Measurements from ENCODE around the gene STRIP1.

DNA sequence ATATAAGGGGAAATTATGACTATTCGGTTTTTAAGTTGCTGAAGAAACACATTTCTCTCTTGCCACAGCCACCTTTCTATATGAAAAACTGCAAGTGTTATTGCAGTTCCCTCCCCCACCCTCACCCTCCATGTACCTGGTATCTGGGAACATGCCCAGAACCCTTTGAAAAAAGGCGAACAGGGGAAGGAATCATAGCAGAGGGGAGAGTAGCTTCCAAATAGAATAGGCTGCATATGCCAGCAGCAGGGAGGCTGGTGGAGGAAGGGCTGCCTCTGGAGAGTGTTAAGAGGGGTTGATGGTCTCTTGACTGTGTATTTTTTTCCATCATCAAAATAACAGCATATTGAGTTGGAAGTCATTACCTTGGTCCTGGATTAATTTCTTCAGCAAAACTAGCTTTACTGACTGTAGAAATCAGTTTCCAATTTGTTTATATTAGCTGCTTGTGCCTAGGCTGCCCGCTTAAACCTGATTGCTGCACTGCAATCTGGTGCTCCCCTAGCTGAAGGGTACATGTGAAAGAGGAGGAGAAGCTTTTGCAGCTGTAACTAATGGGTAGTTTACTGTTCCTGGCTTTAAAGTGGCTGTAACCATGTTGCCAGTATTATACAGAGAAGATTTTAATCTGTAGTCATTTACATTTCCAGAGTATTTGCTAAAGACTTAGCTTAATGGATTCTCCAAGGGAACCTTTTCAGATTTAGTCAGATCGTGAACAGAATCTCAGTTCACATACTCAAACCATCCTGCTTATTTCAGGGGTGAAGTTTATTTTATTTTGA, 27.2 kb upstream of the STRIP1 start:
- TF ChIP-seq GLIS3 (CRISPR knock-in tag; IDR thresholded peaks at IDR 0.05) (no peak), ZC3H10 (CRISPR knock-in tag; IDR thresholded peaks at IDR 0.05) (no peak), ZFP30 (CRISPR knock-in tag; IDR thresholded peaks at IDR 0.05) (no peak), SNAI2 (CRISPR knock-in tag; IDR thresholded peaks at IDR 0.05) (no peak), ZNF565 (CRISPR knock-in tag; conservative IDR thresholded peaks at IDR 0.05; ENCODE audit: low read depth) (no peak), ZNF70 (CRISPR knock-in tag; IDR thresholded peaks at IDR 0.05) (no peak), RARB (CRISPR knock-in tag; IDR thresholded peaks at IDR 0.05) (no peak), ARNTL (CRISPR knock-in tag; IDR thresholded peaks at IDR 0.05; ENCODE audit: borderline replicate concordance, low read depth) (no peak), OSR1 (CRISPR knock-in tag; IDR thresholded peaks at IDR 0.05) (no peak), BACH2 (CRISPR knock-in tag; IDR thresholded peaks at IDR 0.05; ENCODE audit: borderline replicate concordance) (no peak)
- TF ChIP-seq, protein P1, sequence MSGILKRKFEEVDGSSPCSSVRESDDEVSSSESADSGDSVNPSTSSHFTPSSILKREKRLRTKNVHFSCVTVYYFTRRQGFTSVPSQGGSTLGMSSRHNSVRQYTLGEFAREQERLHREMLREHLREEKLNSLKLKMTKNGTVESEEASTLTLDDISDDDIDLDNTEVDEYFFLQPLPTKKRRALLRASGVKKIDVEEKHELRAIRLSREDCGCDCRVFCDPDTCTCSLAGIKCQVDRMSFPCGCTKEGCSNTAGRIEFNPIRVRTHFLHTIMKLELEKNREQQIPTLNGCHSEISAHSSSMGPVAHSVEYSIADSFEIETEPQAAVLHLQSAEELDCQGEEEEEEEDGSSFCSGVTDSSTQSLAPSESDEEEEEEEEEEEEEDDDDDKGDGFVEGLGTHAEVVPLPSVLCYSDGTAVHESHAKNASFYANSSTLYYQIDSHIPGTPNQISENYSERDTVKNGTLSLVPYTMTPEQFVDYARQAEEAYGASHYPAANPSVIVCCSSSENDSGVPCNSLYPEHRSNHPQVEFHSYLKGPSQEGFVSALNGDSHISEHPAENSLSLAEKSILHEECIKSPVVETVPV (CRISPR knock-in tag; IDR thresholded peaks at IDR 0.05) = no peak
- TF ChIP-seq, protein P2, sequence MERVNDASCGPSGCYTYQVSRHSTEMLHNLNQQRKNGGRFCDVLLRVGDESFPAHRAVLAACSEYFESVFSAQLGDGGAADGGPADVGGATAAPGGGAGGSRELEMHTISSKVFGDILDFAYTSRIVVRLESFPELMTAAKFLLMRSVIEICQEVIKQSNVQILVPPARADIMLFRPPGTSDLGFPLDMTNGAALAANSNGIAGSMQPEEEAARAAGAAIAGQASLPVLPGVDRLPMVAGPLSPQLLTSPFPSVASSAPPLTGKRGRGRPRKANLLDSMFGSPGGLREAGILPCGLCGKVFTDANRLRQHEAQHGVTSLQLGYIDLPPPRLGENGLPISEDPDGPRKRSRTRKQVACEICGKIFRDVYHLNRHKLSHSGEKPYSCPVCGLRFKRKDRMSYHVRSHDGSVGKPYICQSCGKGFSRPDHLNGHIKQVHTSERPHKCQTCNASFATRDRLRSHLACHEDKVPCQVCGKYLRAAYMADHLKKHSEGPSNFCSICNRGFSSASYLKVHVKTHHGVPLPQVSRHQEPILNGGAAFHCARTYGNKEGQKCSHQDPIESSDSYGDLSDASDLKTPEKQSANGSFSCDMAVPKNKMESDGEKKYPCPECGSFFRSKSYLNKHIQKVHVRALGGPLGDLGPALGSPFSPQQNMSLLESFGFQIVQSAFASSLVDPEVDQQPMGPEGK (CRISPR knock-in tag; IDR thresholded peaks at IDR 0.05; ENCODE audit: borderline replicate concordance) = no peak
- TF ChIP-seq, protein P3, sequence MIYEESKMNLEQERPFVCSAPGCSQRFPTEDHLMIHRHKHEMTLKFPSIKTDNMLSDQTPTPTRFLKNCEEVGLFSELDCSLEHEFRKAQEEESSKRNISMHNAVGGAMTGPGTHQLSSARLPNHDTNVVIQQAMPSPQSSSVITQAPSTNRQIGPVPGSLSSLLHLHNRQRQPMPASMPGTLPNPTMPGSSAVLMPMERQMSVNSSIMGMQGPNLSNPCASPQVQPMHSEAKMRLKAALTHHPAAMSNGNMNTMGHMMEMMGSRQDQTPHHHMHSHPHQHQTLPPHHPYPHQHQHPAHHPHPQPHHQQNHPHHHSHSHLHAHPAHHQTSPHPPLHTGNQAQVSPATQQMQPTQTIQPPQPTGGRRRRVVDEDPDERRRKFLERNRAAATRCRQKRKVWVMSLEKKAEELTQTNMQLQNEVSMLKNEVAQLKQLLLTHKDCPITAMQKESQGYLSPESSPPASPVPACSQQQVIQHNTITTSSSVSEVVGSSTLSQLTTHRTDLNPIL (CRISPR knock-in tag; IDR thresholded peaks at IDR 0.05; ENCODE audit: low read depth) = no peak
